MCF 10A (cell line): ENCODE measurements around the gene GABRA5. TPM values are rescaled to one million over a fixed set of nuclear protein-coding genes. Genes with fewer than 3 reads are reported as not detected.

ENCODE experiments used
- BruUV-seq: library from RNA; stranded (reverse); fragments of 400-500 nt; replicated peaks from 2 replicates; lab custom pipeline; 2021; lab: Mats Ljungman, UMichigan
- CTCF ChIA-PET: fragments of 300-600 bp; sonication (Branson Sonifier 250); formaldehyde crosslinking; extraction: SDS; loops from one replicate; lab custom pipeline; 2021; ENCODE audit warnings: antibody characterized with exemption, inconsistent platforms; lab: Yijun Ruan, JAX
- POLR2A ChIA-PET: fragments of 300-600, 350-650 bp; sonication (Branson Sonifier 250); formaldehyde crosslinking; extraction: SDS; loops from one replicate; lab custom pipeline; 2020; ENCODE audit warnings: antibody characterized with exemption, inconsistent platforms; lab: Yijun Ruan, JAX
- DNase-seq: peaks from one replicate; pipeline ENCODE4 v3.0.0-alpha.2; 2018; ENCODE audit not compliant: unreplicated experiment
- H3K27ac Mint-ChIP-seq: one replicate; pipeline ENCODE4 v1.8.0; 2022; ENCODE audit warnings: mild to moderate bottlenecking, low read depth, mixed read lengths; ENCODE audit not compliant: unreplicated experiment
- H3K27me3 Mint-ChIP-seq: one replicate; pipeline ENCODE4 v1.8.0; 2022; ENCODE audit warnings: mixed read lengths; ENCODE audit not compliant: insufficient read depth, unreplicated experiment
- H3K36me3 Mint-ChIP-seq: one replicate; pipeline ENCODE4 v1.8.0; 2022; ENCODE audit warnings: mild to moderate bottlenecking, moderate library complexity, mixed read lengths; ENCODE audit not compliant: insufficient read depth, unreplicated experiment
- H3K4me1 Mint-ChIP-seq: one replicate; pipeline ENCODE4 v1.8.0; 2022; ENCODE audit warnings: mixed read lengths; ENCODE audit not compliant: insufficient read depth, unreplicated experiment
- H3K4me3 Mint-ChIP-seq: one replicate; pipeline ENCODE4 v1.8.0; 2022; ENCODE audit warnings: mild to moderate bottlenecking, moderate library complexity, mixed read lengths; ENCODE audit not compliant: unreplicated experiment
- H3K9me3 Mint-ChIP-seq: one replicate; pipeline ENCODE4 v1.8.0; 2022; ENCODE audit warnings: mixed read lengths; ENCODE audit not compliant: unreplicated experiment
- intact Hi-C: fragments of 100-400 bp; cut with micrococcal nuclease; formaldehyde crosslinking; loops from 2 replicates; pipeline ENCODE4 v1.14.1; 2022
- total RNA-seq: library from RNA; stranded (reverse); gene quantifications from 2 replicates; pipeline ENCODE4 v1.2.3, GENCODE V29; 2022
- TF ChIP-seq, protein P1 (sequence below): fragments of 200-600 bp; IDR thresholded peaks from one replicate; pipeline ENCODE4 v1.8.0; 2022; ENCODE audit warnings: antibody characterized with exemption, mild to moderate bottlenecking; ENCODE audit not compliant: unreplicated experiment

GABRA5 gene
- total RNA-seq, 1 experiment from 2014 or later: not detected

DNA sequence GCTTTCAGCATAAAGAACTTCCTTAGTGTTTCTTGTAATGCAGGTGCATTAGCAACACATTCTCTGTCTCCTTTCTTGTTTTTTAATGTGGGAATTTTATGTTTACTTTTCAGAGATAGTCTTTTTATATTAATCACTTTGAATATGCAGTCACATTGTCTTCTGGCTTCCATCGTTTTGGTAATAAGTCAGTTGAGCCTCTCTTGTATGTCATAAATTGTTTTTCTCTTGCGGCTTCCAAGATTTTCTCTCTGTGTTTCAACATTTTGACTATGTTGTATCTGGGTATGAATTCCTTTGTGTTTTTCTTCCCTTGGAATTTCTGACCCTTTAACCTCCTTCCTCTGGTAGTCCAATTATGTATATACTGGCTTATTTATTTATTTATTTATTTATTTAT is 129.4 kb downstream of the GABRA5 start:
- BruUV-seq: no TSS peak
- ChIA-PET POLR2A (no interaction called here), CTCF (no interaction called here)
- H3K4me1 Mint-ChIP-seq: no peaks in the 10 kb centered on the region
- intact Hi-C loops: no loop called here
- TF ChIP-seq, protein P1, sequence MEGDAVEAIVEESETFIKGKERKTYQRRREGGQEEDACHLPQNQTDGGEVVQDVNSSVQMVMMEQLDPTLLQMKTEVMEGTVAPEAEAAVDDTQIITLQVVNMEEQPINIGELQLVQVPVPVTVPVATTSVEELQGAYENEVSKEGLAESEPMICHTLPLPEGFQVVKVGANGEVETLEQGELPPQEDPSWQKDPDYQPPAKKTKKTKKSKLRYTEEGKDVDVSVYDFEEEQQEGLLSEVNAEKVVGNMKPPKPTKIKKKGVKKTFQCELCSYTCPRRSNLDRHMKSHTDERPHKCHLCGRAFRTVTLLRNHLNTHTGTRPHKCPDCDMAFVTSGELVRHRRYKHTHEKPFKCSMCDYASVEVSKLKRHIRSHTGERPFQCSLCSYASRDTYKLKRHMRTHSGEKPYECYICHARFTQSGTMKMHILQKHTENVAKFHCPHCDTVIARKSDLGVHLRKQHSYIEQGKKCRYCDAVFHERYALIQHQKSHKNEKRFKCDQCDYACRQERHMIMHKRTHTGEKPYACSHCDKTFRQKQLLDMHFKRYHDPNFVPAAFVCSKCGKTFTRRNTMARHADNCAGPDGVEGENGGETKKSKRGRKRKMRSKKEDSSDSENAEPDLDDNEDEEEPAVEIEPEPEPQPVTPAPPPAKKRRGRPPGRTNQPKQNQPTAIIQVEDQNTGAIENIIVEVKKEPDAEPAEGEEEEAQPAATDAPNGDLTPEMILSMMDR: no peak
- peaks cover 4% of the 10 kb centered on the region for H3K36me3 Mint-ChIP-seq
- no peak overlapping the region for H3K27ac Mint-ChIP-seq
- H3K4me3 Mint-ChIP-seq: no peak overlapping the region
- H3K9me3 Mint-ChIP-seq: peaks cover 72% of the 10 kb centered on the region
- H3K27me3 Mint-ChIP-seq: no peaks in the 10 kb centered on the region
- DNase-seq: no peak

Other genes starting within 250 kb of the GABRA5 start
- gene GABRB3, start 94.0 kb upstream of the GABRA5 start, total RNA-seq: not detected in 2 replicates
- not detected in 2 replicates for gene GABRG3, start 104.1 kb downstream of the GABRA5 start, total RNA-seq